BE2C (cell line): ENCODE measurements around the gene CASZ1.

Experiments
- DNase-seq: peaks from one replicate; pipeline ENCODE4 v3.0.0-alpha.2; 2020
- H3K27me3 ChIP-seq: fragments of 250-450 bp; sonication (Bioruptor Pico); 2 replicates; pipeline ENCODE4 v1.5.1; 2020; ENCODE audit warnings: mild to moderate bottlenecking
- H3K36me3 ChIP-seq: fragments of 250-450 bp; sonication (Bioruptor Pico); 2 replicates; pipeline ENCODE4 v1.5.1; 2020; ENCODE audit warnings: mild to moderate bottlenecking
- H3K4me1 ChIP-seq: fragments of 250-450 bp; sonication (Bioruptor Pico); 2 replicates; pipeline ENCODE4 v1.5.1; 2020
- H3K4me3 ChIP-seq: 2 replicates; pipeline ENCODE4 v1.5.1; 2011; ENCODE audit warnings: low read depth, low read length
- H3K9me3 ChIP-seq: fragments of 250-450 bp; sonication (Bioruptor Pico); 2 replicates; pipeline ENCODE4 v1.5.1; 2020
- CTCF ChIP-seq: IDR thresholded peaks from 2 replicates; pipeline ENCODE4 v1.5.1; 2012; ENCODE audit warnings: mild to moderate bottlenecking, low read depth, low read length

Gene CASZ1

GRCh38 chr1:10768552-10768951, 27.9 kb downstream of the CASZ1 start:
- no peaks in the 10 kb centered on the region for H3K9me3 ChIP-seq
- no peaks in the 10 kb centered on the region for H3K4me1 ChIP-seq
- H3K36me3 ChIP-seq: no peaks in the 10 kb centered on the region
- H3K27me3 ChIP-seq: no peaks in the 10 kb centered on the region
- DNase-seq: no peak
- no peak overlapping the region for H3K4me3 ChIP-seq
- no peak for TF ChIP-seq CTCF

GRCh38 chr1:10767282-10767681, 29.2 kb downstream of the CASZ1 start:
- DNase-seq: no peak
- Histone ChIP-seq H3K9me3 (no peaks in the 10 kb centered on the region), H3K36me3 (no peaks in the 10 kb centered on the region), H3K4me1 (no peaks in the 10 kb centered on the region), H3K27me3 (no peaks in the 10 kb centered on the region), H3K4me3 (no peak overlapping the region)
- TF ChIP-seq CTCF: no peak

GRCh38 chr1:10765734-10766478, 30.5 kb downstream of the CASZ1 start:
- TF ChIP-seq CTCF: no peak
- H3K27me3 ChIP-seq: no peaks in the 10 kb centered on the region
- H3K4me3 ChIP-seq: no peak overlapping the region
- DNase-seq: no peak
- H3K36me3 ChIP-seq: no peaks in the 10 kb centered on the region
- no peaks in the 10 kb centered on the region for H3K9me3 ChIP-seq
- H3K4me1 ChIP-seq: no peaks in the 10 kb centered on the region

- Histone ChIP-seq H3K4me1 (no peaks in the 10 kb centered on the region), H3K36me3 (no peaks in the 10 kb centered on the region), H3K27me3 (no peaks in the 10 kb centered on the region), H3K4me3 (no peak overlapping the region), H3K9me3 (no peaks in the 10 kb centered on the region)
- TF ChIP-seq CTCF: no peak
- DNase-seq: no peak
These were observed 31.1 kb downstream of the CASZ1 start for GRCh38 chr1:10765304-10765703.

GRCh38 chr1:10764296-10764798, 32.1 kb downstream of the CASZ1 start:
- Histone ChIP-seq H3K36me3 (no peaks in the 10 kb centered on the region), H3K4me3 (no peak overlapping the region), H3K9me3 (no peaks in the 10 kb centered on the region), H3K4me1 (no peaks in the 10 kb centered on the region), H3K27me3 (no peaks in the 10 kb centered on the region)
- DNase-seq: no peak
- TF ChIP-seq CTCF: no peak

GRCh38 chr1:10762875-10763274, 33.6 kb downstream of the CASZ1 start:
- H3K4me3 ChIP-seq: no peak overlapping the region
- TF ChIP-seq CTCF: no peak
- H3K4me1 ChIP-seq: no peaks in the 10 kb centered on the region
- H3K36me3 ChIP-seq: no peaks in the 10 kb centered on the region
- no peaks in the 10 kb centered on the region for H3K9me3 ChIP-seq
- DNase-seq: no peak
- H3K27me3 ChIP-seq: no peaks in the 10 kb centered on the region
